ENCODE data around the gene TGM5.
A peak's percentile ranks its signal among the peaks of the same experiment; 100 is the strongest.
"Not testable (repeated sequence)": the region's sequence is repeated elsewhere in the genome, so short reads cannot be mapped to it uniquely, and the experiment has no call there.

The TGM5 gene

GRCh38 chr15:43230640-43231115 is 36.0 kb downstream of the TGM5 start:
- Histone ChIP-seq H3K9me3 (no peaks in the 10 kb centered on the region), H3K36me3 (no peaks in the 10 kb centered on the region), H3K4me3 (ENCODE audit: low read depth, low read length) (no peak overlapping the region), H3K27me3 (no peaks in the 10 kb centered on the region), H3K4me1 (no peaks in the 10 kb centered on the region)
- TF ChIP-seq CTCF (IDR thresholded peaks at IDR 0.05; ENCODE audit: low read depth, low read length), result no peak
- DNase-seq, result no peak

GRCh38 chr15:43229977-43230376 is 36.8 kb downstream of the TGM5 start:
- no peaks in the 10 kb centered on the region for H3K9me3 ChIP-seq
- no peak overlapping the region for H3K4me3 ChIP-seq (ENCODE audit: low read depth, low read length)
- no peaks in the 10 kb centered on the region for H3K27me3 ChIP-seq
- H3K36me3 ChIP-seq, result no peaks in the 10 kb centered on the region
- no peaks in the 10 kb centered on the region for H3K4me1 ChIP-seq
- no peak for TF ChIP-seq CTCF (IDR thresholded peaks at IDR 0.05; ENCODE audit: low read depth, low read length)
- no peak for DNase-seq

GRCh38 chr15:43226436-43227305 is 40.1 kb downstream of the TGM5 start:
- Histone ChIP-seq H3K4me3 (ENCODE audit: low read depth, low read length) (no peak overlapping the region), H3K4me1 (no peaks in the 10 kb centered on the region), H3K9me3 (no peaks in the 10 kb centered on the region), H3K27me3 (no peaks in the 10 kb centered on the region), H3K36me3 (no peaks in the 10 kb centered on the region)
- TF ChIP-seq CTCF (IDR thresholded peaks at IDR 0.05; ENCODE audit: low read depth, low read length), result no peak
- DNase-seq, result no peak

GRCh38 chr15:43225950-43226255 is 40.8 kb downstream of the TGM5 start:
- H3K27me3 ChIP-seq; H3K36me3 ChIP-seq; H3K4me3 ChIP-seq (ENCODE audit: low read depth, low read length); H3K4me1 ChIP-seq; DNase-seq; H3K9me3 ChIP-seq: not testable (repeated sequence)

- Histone ChIP-seq H3K4me1 (peaks cover 8% of the 10 kb centered on the region; the same call in 1 of the 2 replicates), H3K27me3 (no peaks in the 10 kb centered on the region), H3K4me3 (ENCODE audit: low read depth, low read length) (no peak overlapping the region), H3K9me3 (no peaks in the 10 kb centered on the region), H3K36me3 (no peaks in the 10 kb centered on the region)
- TF ChIP-seq CTCF (IDR thresholded peaks at IDR 0.05; ENCODE audit: low read depth, low read length), result peak; percentile 92
- DNase-seq, result peak; percentile 48
Measured at GRCh38 chr15:43225201-43225949, 41.4 kb downstream of the TGM5 start.

GRCh38 chr15:43221422-43221821 is 45.3 kb downstream of the TGM5 start:
- TF ChIP-seq CTCF (IDR thresholded peaks at IDR 0.05; ENCODE audit: low read depth, low read length), result no peak
- no peaks in the 10 kb centered on the region for H3K36me3 ChIP-seq
- no peaks in the 10 kb centered on the region for H3K9me3 ChIP-seq
- no peak for DNase-seq
- H3K4me1 ChIP-seq, result peaks cover 8% of the 10 kb centered on the region; the same call in 1 of the 2 replicates
- H3K27me3 ChIP-seq, result no peaks in the 10 kb centered on the region
- H3K4me3 ChIP-seq (ENCODE audit: low read depth, low read length), result no peak overlapping the region

All from BE2C (cell line).